ENCODE data around the gene LILRA2.
"Not testable (repeated sequence)": the region's sequence is repeated elsewhere in the genome, so short reads cannot be mapped to it uniquely, and the experiment has no call there.

GRCh38 chr19:54571715-54572615 is 1.6 kb upstream of the LILRA2 start:
- not testable (repeated sequence) for TF ChIP-seq POLR2A, CTCF, POLR2AphosphoS5 (IDR thresholded peaks at IDR 0.05)

Data from breast epithelium (tissue), 3 donors.